Measurements from ENCODE around the gene MYH7. TPM values are rescaled to one million over a fixed set of nuclear protein-coding genes. Genes with fewer than 3 reads are reported as not detected.

MYH7 gene
- total and polyA plus RNA-seq, 2 of the 4 experiments (the other 2 are of a cell fraction) = not detected

GRCh38 chr14:23392613-23393012, 42.8 kb downstream of the MYH7 start:
- H3K4me2 ChIP-seq (ENCODE audit: low read depth, low read length) = no peak overlapping the region
- no peak overlapping the region for H2AK5ac ChIP-seq (ENCODE audit: low read depth, low read length)
- H2BK5ac ChIP-seq (ENCODE audit: low read depth, low read length, poor library complexity, severe bottlenecking) = no peak overlapping the region
- no CpG with 5 or more reads among the region's 7 CpGs for WGBS, 2 experiments (ENCODE audit: extremely low coverage in 2 of 2, insufficient read length in 1 of 2)
- H3K4ac ChIP-seq (ENCODE audit: low read depth, low read length) = no peak overlapping the region
- no peaks in the 10 kb centered on the region for H3K36me3 ChIP-seq (ENCODE audit: control insufficient read depth, insufficient read depth, low read length)
- no peak overlapping the region for H3K14ac ChIP-seq (replicated peaks; ENCODE audit: low read depth, low read length)
- H3K9ac ChIP-seq (ENCODE audit: low read depth, low read length) = no peak overlapping the region
- DNase-seq = no peak
- no peak overlapping the region for H3K18ac ChIP-seq (ENCODE audit: low read depth, low read length)
- no peak overlapping the region for H2BK120ac ChIP-seq (ENCODE audit: low read depth, low read length)
- dilution Hi-C loops (cut with HindIII; ENCODE audit: low sequenced_read_pairs, unreplicated experiment) (no loop called here), in situ Hi-C loops (cut with MboI; ENCODE audit: low sequenced_read_pairs) (no loop called here), intact Hi-C loops (cut with micrococcal nuclease) (no loop called here)
- H3K27me3 ChIP-seq (ENCODE audit: control insufficient read depth, insufficient read depth, low read length) = peaks cover 23% of the 10 kb centered on the region
- no peak overlapping the region for H4K91ac ChIP-seq (ENCODE audit: insufficient read depth, low read depth, low read length)
- no peak for TF ChIP-seq CTCF (conservative IDR thresholded peaks at IDR 0.05; ENCODE audit: low read depth, low read length)
- TF ChIP-seq BHLHE40 (IDR thresholded peaks at IDR 0.05; ENCODE audit: low read depth, low read length) = no peak
- no peak for TF ChIP-seq USF2 (IDR thresholded peaks at IDR 0.05; ENCODE audit: low read depth, low read length)
- TF ChIP-seq MXI1 (IDR thresholded peaks at IDR 0.05; ENCODE audit: borderline replicate concordance, low read depth, low read length) = no peak
- TF ChIP-seq ELK1 (IDR thresholded peaks at IDR 0.05; ENCODE audit: borderline replicate concordance, low read depth, low read length) = no peak
- TF ChIP-seq POLR2A (IDR thresholded peaks at IDR 0.05; ENCODE audit: low read depth, low read length) = no peak
- no peak for TF ChIP-seq RFX5 (IDR thresholded peaks at IDR 0.05; ENCODE audit: low read depth, low read length)
- no peak for TF ChIP-seq CHD1 (IDR thresholded peaks at IDR 0.05; ENCODE audit: low read depth, low read length)
- no peak for TF ChIP-seq RCOR1 (IDR thresholded peaks at IDR 0.05; ENCODE audit: insufficient replicate concordance, low read length)
- no peak for TF ChIP-seq NFE2L2 (IDR thresholded peaks at IDR 0.05; ENCODE audit: low read depth, low read length)
- no peak for TF ChIP-seq MAZ (IDR thresholded peaks at IDR 0.05; ENCODE audit: borderline replicate concordance, low read depth, low read length)
- TF ChIP-seq RAD21 (IDR thresholded peaks at IDR 0.05; ENCODE audit: low read length) = no peak
- TF ChIP-seq CEBPB (IDR thresholded peaks at IDR 0.05; ENCODE audit: low read depth, low read length) = no peak
- no peak for TF ChIP-seq SMC3 (IDR thresholded peaks at IDR 0.05; ENCODE audit: low read depth, low read length)
- no peak for TF ChIP-seq MAFK (IDR thresholded peaks at IDR 0.05; ENCODE audit: low read depth, low read length)
- no peak for TF ChIP-seq FOS (IDR thresholded peaks at IDR 0.05; ENCODE audit: low read depth, low read length)
- H3K4me1 ChIP-seq (ENCODE audit: control insufficient read depth, insufficient read depth, low read length) = no peaks in the 10 kb centered on the region
- H4K5ac ChIP-seq (ENCODE audit: low read depth, low read length) = no peak overlapping the region
- H3K4me3 ChIP-seq (ENCODE audit: insufficient read depth, low read depth, low read length) = no peak overlapping the region
- H3K9me3 ChIP-seq (ENCODE audit: control insufficient read depth, insufficient read depth, low read length) = no peaks in the 10 kb centered on the region
- no peaks in the 10 kb centered on the region for H3K79me1 ChIP-seq (ENCODE audit: low read depth in 1 of 2, low read length in 2 of 2)
- no peaks in the 10 kb centered on the region for H4K20me1 ChIP-seq (ENCODE audit: insufficient read depth, low read length)
- no peak overlapping the region for H4K8ac ChIP-seq (ENCODE audit: low read depth in 2 of 2, low read length in 2 of 2)
- H3K27ac ChIP-seq (ENCODE audit: insufficient read depth, low read length) = no peak overlapping the region
- H3K23ac ChIP-seq (ENCODE audit: low read depth, low read length) = no peak overlapping the region
- no peaks in the 10 kb centered on the region for H3K9me1 ChIP-seq (ENCODE audit: insufficient read depth, low read length)
- no peak overlapping the region for H2AFZ ChIP-seq (replicated peaks; ENCODE audit: low read length, poor library complexity)
- no peak overlapping the region for H2AK9ac ChIP-seq (replicated peaks; ENCODE audit: low read depth, low read length, poor library complexity)
- no TSS peak for BruUV-seq (replicated peaks)
- H2BK15ac ChIP-seq (ENCODE audit: low read depth, low read length) = no peak overlapping the region
- H3K56ac ChIP-seq (ENCODE audit: extremely low read depth, insufficient read depth, low read length) = no peak overlapping the region
- H2BK20ac ChIP-seq (ENCODE audit: low read depth, low read length) = no peak overlapping the region
- no peak for ATAC-seq (ENCODE audit: low read depth)
- CTCF ChIA-PET = no interaction called here
- POLR2A ChIA-PET (ENCODE audit: unreplicated experiment) = no interaction called here
